Kidney glomerular epithelial cell (primary cell): ENCODE results near the gene KRTAP9-8.
"Not testable (repeated sequence)": the region's sequence is repeated elsewhere in the genome, so short reads cannot be mapped to it uniquely, and the experiment has no call there.

Source experiments
- DNase-seq: peaks from one replicate; lab custom pipeline; 2025; lab: John Stamatoyannopoulos, UW

The KRTAP9-8 gene

GRCh38 chr17:41255381-41256290, 17.8 kb downstream of the KRTAP9-8 start, which contains the start of gene KRTAP9-9:
TSS of gene KRTAP9-9 (plus strand) at chr17:41255384.
- DNase-seq: not testable (repeated sequence)

- no peak for DNase-seq
These were observed 18.5 kb downstream of the KRTAP9-8 start for GRCh38 chr17:41256291-41256685.

- DNase-seq: no peak
These were observed 20.6 kb downstream of the KRTAP9-8 start for GRCh38 chr17:41258406-41258805.

- DNase-seq: no peak
These were observed 25.4 kb downstream of the KRTAP9-8 start for GRCh38 chr17:41263212-41263611.

- no peak for DNase-seq
These were observed 26.8 kb downstream of the KRTAP9-8 start for GRCh38 chr17:41264599-41264998.

- no peak for DNase-seq
These were observed 27.3 kb downstream of the KRTAP9-8 start, which contains the start of gene KRTAP9-6 for GRCh38 chr17:41265078-41265477. TSS of gene KRTAP9-6 (plus strand) at chr17:41265378. CDS start at chr17:41265378, 0 bp downstream.

- DNase-seq: no peak
These were observed 29.9 kb downstream of the KRTAP9-8 start for GRCh38 chr17:41267711-41268110.

- DNase-seq: not testable (repeated sequence)
These were observed 33.5 kb downstream of the KRTAP9-8 start for GRCh38 chr17:41271323-41271722.

GRCh38 chr17:41271858-41272257, 34.1 kb downstream of the KRTAP9-8 start:
- DNase-seq: no peak

GRCh38 chr17:41275648-41276190, 37.9 kb downstream of the KRTAP9-8 start, which contains the start of gene KRTAP9-7:
TSS of gene KRTAP9-7 (plus strand) at chr17:41275698. CDS start at chr17:41275698, 0 bp downstream.
- not testable (repeated sequence) for DNase-seq

- DNase-seq: peak; percentile 81
These were observed 40.6 kb downstream of the KRTAP9-8 start for GRCh38 chr17:41278176-41278955.

GRCh38 chr17:41284043-41284442, 46.2 kb downstream of the KRTAP9-8 start:
- peak; percentile 26 for DNase-seq

- DNase-seq: peak; percentile 28
These were observed 46.7 kb downstream of the KRTAP9-8 start for GRCh38 chr17:41284546-41284945.

- DNase-seq: peak; percentile 1
These were observed 49.3 kb downstream of the KRTAP9-8 start for GRCh38 chr17:41287050-41287449.
